Measurements from ENCODE around the gene BRI3BP.
"Not testable (repeated sequence)": the region's sequence is repeated elsewhere in the genome, so short reads cannot be mapped to it uniquely, and the experiment has no call there.

The BRI3BP gene

GRCh38 chr12:125023065-125023464 is 29.6 kb downstream of the BRI3BP start:
- H3K4me3 ChIP-seq (ENCODE audit: low read depth, low read length), result no peak overlapping the region
- no peak for TF ChIP-seq CTCF (IDR thresholded peaks at IDR 0.05; ENCODE audit: low read depth, low read length)

- H3K4me3 ChIP-seq (ENCODE audit: low read depth, low read length), result no peak overlapping the region
- TF ChIP-seq CTCF (IDR thresholded peaks at IDR 0.05; ENCODE audit: low read depth, low read length), result no peak
Measured at GRCh38 chr12:125024949-125025563, 31.6 kb downstream of the BRI3BP start.

GRCh38 chr12:125025606-125026235 is 32.3 kb downstream of the BRI3BP start:
- TF ChIP-seq CTCF (IDR thresholded peaks at IDR 0.05; ENCODE audit: low read depth, low read length), result no peak
- H3K4me3 ChIP-seq (ENCODE audit: low read depth, low read length), result no peak overlapping the region

- no peak for TF ChIP-seq CTCF (IDR thresholded peaks at IDR 0.05; ENCODE audit: low read depth, low read length)
- no peak overlapping the region for H3K4me3 ChIP-seq (ENCODE audit: low read depth, low read length)
Measured at GRCh38 chr12:125028106-125028505, 34.7 kb downstream of the BRI3BP start.

- H3K4me3 ChIP-seq (ENCODE audit: low read depth, low read length), result no peak overlapping the region
- no peak for TF ChIP-seq CTCF (IDR thresholded peaks at IDR 0.05; ENCODE audit: low read depth, low read length)
Measured at GRCh38 chr12:125029761-125030358, 36.4 kb downstream of the BRI3BP start.

GRCh38 chr12:125031471-125031870 is 38.0 kb downstream of the BRI3BP start:
- H3K4me3 ChIP-seq (ENCODE audit: low read depth, low read length), result not testable (repeated sequence)

GRCh38 chr12:125032466-125033152 is 39.2 kb downstream of the BRI3BP start:
- TF ChIP-seq CTCF (IDR thresholded peaks at IDR 0.05; ENCODE audit: low read depth, low read length), result no peak
- H3K4me3 ChIP-seq (ENCODE audit: low read depth, low read length), result no peak overlapping the region

All from WI38 (cell line).